Measurements from ENCODE around the gene GPR173.
A peak's percentile ranks its signal among the peaks of the same experiment; 100 is the strongest.

Gene GPR173

GRCh38 chrX:53089925-53090324, 41.3 kb downstream of the GPR173 start:
- DNase-seq: no peak

GRCh38 chrX:53091354-53091753, 42.8 kb downstream of the GPR173 start:
- no peak for DNase-seq

GRCh38 chrX:53093177-53093655, 44.6 kb downstream of the GPR173 start:
- DNase-seq: peak; percentile 67 to 74

- peak; percentile 58 to 75 for DNase-seq
Measured at GRCh38 chrX:53093748-53094581, 45.4 kb downstream of the GPR173 start, which contains the start of gene KANTR. KANTR (plus strand) TSS chrX:53094142; CDS start chrX:53124273, 30,131 bp downstream.

GRCh38 chrX:53094582-53094905, 46.0 kb downstream of the GPR173 start:
- DNase-seq: no peak

- no peak for DNase-seq
Measured at GRCh38 chrX:53095796-53096195, 47.2 kb downstream of the GPR173 start.

- no peak for DNase-seq
Measured at GRCh38 chrX:53114864-53115549, 66.4 kb downstream of the GPR173 start.

GRCh38 chrX:53115550-53115874, 66.9 kb downstream of the GPR173 start:
- DNase-seq: no peak

GRCh38 chrX:53116101-53116500, 67.5 kb downstream of the GPR173 start:
- no peak for DNase-seq

GRCh38 chrX:53122013-53122412, 73.4 kb downstream of the GPR173 start:
- DNase-seq: no peak

GRCh38 chrX:53125506-53125905, 76.9 kb downstream of the GPR173 start:
- DNase-seq: no peak

GRCh38 chrX:53126377-53126776, 77.8 kb downstream of the GPR173 start:
- DNase-seq: no peak

GRCh38 chrX:53128097-53128749, 79.6 kb downstream of the GPR173 start:
- no peak for DNase-seq

Measured in stimulated activated CD4-positive, alpha-beta T cell treated with anti-CD3 and anti-CD28 coated beads, Interleukin-4, amount 100 ng/mL, for 4 hours (primary cell).